Erythroblast (primary cell): ENCODE data around the gene ZC3H13.

Experiments used
- GATA1 ChIP-seq: IDR thresholded peaks from 2 replicates; pipeline ENCODE4 v1.6.1; 2011; ENCODE audit warnings: low read depth, mild to moderate bottlenecking, control low read depth, low read length, moderate library complexity
- POLR2A ChIP-seq: IDR thresholded peaks from 2 replicates; pipeline ENCODE4 v1.6.1; 2011; ENCODE audit warnings: mild to moderate bottlenecking, low read length

GRCh38 chr13:45928843-45929242 is 123.7 kb downstream of the ZC3H13 start:
- no peak for TF ChIP-seq POLR2A
- no peak for TF ChIP-seq GATA1
